Cardiac muscle cell (in vitro differentiated cells and primary cell): ENCODE data around the gene NPY5R. TPM values are rescaled to one million over a fixed set of nuclear protein-coding genes. Genes with fewer than 3 reads are reported as not detected.
A peak's percentile ranks its signal among the peaks of the same experiment; 100 is the strongest.

Experiments
- DNase-seq, 2 donors: peaks; one replicate each; pipeline versions ENCODE4 v3.0.0 to v3.0.0-alpha.2; 2010 to 2017; ENCODE audit warnings: low read depth in 1 of 2, low spot score in 1 of 2
- H3K27ac ChIP-seq: fragments of 200-600 bp; sonication (generic); 2 replicates; pipeline ENCODE4 v1.5.1; 2016
- H3K27me3 ChIP-seq: fragments of 200-600 bp; sonication (generic); 2 replicates; pipeline ENCODE4 v1.6.0; 2016; ENCODE audit warnings: control low read depth
- H3K36me3 ChIP-seq: fragments of 200-600 bp; sonication (generic); 2 replicates; pipeline ENCODE4 v1.5.1; 2016; ENCODE audit warnings: control low read depth
- H3K4me1 ChIP-seq: fragments of 200-600 bp; sonication (generic); 2 replicates; pipeline ENCODE4 v1.8.1; 2017; ENCODE audit warnings: low read depth, mild to moderate bottlenecking, mixed run types
- H3K4me3 ChIP-seq: fragments of 200-600 bp; sonication (generic); 2 replicates; pipeline ENCODE4 v1.5.1; 2016; ENCODE audit warnings: mild to moderate bottlenecking
- H3K9me3 ChIP-seq: fragments of 200-600 bp; sonication (generic); 2 replicates; pipeline ENCODE4 v1.5.1; 2017; ENCODE audit warnings: low read depth, mild to moderate bottlenecking, control low read depth
- polyA plus RNA-seq: library from polyadenylated mRNA; unstranded; fragments of >200 nt; fragmentation: Nextera tagmentation; extraction: Ambion mirVana; gene quantifications from 2 replicates; pipeline ENCODE4 v1.2.1, GENCODE V29; 2016
- total RNA-seq: library from RNA; depleted of rRNA; stranded (reverse); fragments of >200 nt; gene quantifications from 2 replicates; pipeline ENCODE4 v1.2.3, GENCODE V29; 2016
- TF ChIP-seq, protein P1 (sequence below): IDR thresholded peaks from 2 replicates; pipeline ENCODE4 v1.5.1; 2012; ENCODE audit warnings: low read depth, mild to moderate bottlenecking, low read length

NPY5R gene
- total and polyA plus RNA-seq, 2 experiments from 2014 or later = 6.9 to 15.2 TPM

DNA sequence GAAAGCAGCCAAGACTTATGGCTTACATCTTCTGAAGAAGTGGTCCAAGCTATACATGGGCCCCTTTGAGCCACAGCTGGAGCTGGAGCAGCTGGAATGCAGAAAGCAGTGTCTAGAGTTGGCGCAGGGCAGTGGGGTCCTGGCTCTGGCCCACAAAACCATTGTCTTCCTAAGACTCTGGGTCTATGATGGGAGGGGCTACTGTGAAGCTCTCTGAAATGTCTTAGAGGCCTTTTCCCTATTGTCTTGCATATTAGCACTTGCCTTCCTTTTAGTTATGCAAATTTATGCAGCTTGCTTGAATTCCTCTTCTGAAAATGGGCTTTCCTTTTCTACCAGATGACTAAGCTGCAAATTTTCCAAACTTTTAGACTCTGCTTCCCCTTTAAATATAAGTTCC is 26.6 kb upstream of the NPY5R start:
- Histone ChIP-seq H3K4me1 (peaks cover 6% of the 10 kb centered on the region), H3K4me3 (no peak overlapping the region), H3K36me3 (no peaks in the 10 kb centered on the region), H3K27ac (no peak overlapping the region), H3K9me3 (no peaks in the 10 kb centered on the region), H3K27me3 (no peaks in the 10 kb centered on the region)
- TF ChIP-seq, protein P1, sequence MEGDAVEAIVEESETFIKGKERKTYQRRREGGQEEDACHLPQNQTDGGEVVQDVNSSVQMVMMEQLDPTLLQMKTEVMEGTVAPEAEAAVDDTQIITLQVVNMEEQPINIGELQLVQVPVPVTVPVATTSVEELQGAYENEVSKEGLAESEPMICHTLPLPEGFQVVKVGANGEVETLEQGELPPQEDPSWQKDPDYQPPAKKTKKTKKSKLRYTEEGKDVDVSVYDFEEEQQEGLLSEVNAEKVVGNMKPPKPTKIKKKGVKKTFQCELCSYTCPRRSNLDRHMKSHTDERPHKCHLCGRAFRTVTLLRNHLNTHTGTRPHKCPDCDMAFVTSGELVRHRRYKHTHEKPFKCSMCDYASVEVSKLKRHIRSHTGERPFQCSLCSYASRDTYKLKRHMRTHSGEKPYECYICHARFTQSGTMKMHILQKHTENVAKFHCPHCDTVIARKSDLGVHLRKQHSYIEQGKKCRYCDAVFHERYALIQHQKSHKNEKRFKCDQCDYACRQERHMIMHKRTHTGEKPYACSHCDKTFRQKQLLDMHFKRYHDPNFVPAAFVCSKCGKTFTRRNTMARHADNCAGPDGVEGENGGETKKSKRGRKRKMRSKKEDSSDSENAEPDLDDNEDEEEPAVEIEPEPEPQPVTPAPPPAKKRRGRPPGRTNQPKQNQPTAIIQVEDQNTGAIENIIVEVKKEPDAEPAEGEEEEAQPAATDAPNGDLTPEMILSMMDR = no peak
- no peak for DNase-seq

- no peaks in the 10 kb centered on the region for H3K4me1 ChIP-seq
- H3K27ac ChIP-seq = no peak overlapping the region
- no peaks in the 10 kb centered on the region for H3K9me3 ChIP-seq
- peaks cover 9% of the 10 kb centered on the region for H3K27me3 ChIP-seq
- TF ChIP-seq, protein P1 = no peak
- DNase-seq = no peak
- no peaks in the 10 kb centered on the region for H3K36me3 ChIP-seq
- peak overlapping the region; percentile 71 for H3K4me3 ChIP-seq
Observed at GRCh38 chr4:163330916-163331628, 12.6 kb upstream of the NPY5R start.

GRCh38 chr4:163331629-163332376 is 11.9 kb upstream of the NPY5R start:
- no peaks in the 10 kb centered on the region for H3K4me1 ChIP-seq
- TF ChIP-seq, protein P1 = peak; percentile 21
- no peak overlapping the region for H3K27ac ChIP-seq
- no peaks in the 10 kb centered on the region for H3K36me3 ChIP-seq
- DNase-seq = peak; percentile 36 to 57
- peaks cover 9% of the 10 kb centered on the region for H3K27me3 ChIP-seq
- H3K9me3 ChIP-seq = no peaks in the 10 kb centered on the region
- peak overlapping the region; percentile 71 for H3K4me3 ChIP-seq

GRCh38 chr4:163332526-163333406 is 10.9 kb upstream of the NPY5R start, which contains the start of gene NPY1R:
NPY1R (minus strand) TSS chr4:163332596; CDS start chr4:163326554, 6,042 bp downstream.
- Histone ChIP-seq H3K27me3 (peaks cover 9% of the 10 kb centered on the region), H3K4me1 (no peaks in the 10 kb centered on the region), H3K4me3 (peak within 1 kb of the TSS; percentile 71), H3K9me3 (no peaks in the 10 kb centered on the region), H3K36me3 (no peaks in the 10 kb centered on the region), H3K27ac (no peak within 1 kb of the TSS)
- peak; percentile 87 for DNase-seq
- TF ChIP-seq, protein P1 = peak; percentile 87

- Histone ChIP-seq H3K27me3 (peaks cover 17% of the 10 kb centered on the region), H3K4me1 (no peaks in the 10 kb centered on the region), H3K4me3 (no peak overlapping the region), H3K36me3 (no peaks in the 10 kb centered on the region), H3K27ac (no peak overlapping the region), H3K9me3 (no peaks in the 10 kb centered on the region)
- TF ChIP-seq, protein P1 = no peak
- no peak for DNase-seq
Observed at GRCh38 chr4:163335384-163335783, 8.3 kb upstream of the NPY5R start.
